ENCODE results near the gene ZNF317.
"Not testable (repeated sequence)": the region's sequence is repeated elsewhere in the genome, so short reads cannot be mapped to it uniquely, and the experiment has no call there.

Gene ZNF317

DNA sequence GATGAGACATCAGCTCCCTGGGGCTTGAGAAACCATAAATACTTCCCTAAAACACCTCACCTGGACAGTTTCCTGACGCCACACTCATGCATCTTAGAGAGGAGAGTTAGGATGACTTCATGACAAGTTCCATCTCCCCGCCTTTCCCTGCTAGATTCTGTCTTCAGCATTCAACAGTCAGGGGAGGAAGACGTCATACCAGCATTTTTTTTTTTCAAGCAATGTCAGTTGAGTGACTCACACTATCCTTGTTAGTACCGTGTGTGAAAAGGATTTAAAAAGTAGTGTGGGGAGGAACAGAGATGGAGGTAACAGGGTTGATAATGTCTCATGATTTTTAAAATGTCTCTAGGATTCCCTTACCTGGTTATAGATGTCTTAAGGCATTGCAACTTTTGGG is 38.7 kb downstream of the ZNF317 start, which contains the start of gene OR7D2:
TSS of gene OR7D2 (plus strand) at position 79 of the 400 bp plus-strand sequence. CDS start 6,803 bp downstream, outside the sequence.
- DNase-seq = no peak

DNA sequence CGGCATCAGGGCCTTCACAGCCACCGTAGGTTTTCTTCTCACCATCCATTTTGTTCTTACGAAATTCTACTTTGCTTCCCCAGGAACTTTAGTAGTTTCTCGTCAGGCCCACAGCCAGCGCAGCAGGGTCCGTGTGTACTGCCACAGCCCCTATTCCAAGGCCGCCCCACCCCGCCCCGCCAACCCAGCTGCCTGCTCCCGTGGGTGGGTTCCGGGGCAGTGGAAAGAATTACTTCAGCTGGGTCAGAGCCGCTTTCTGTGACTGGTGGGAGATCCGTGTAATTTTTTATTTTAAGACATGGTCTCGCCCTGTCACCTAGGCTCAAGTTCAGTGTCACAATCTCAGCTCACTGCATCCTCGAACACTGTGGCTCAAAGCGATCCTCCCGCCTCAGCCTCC is 42.8 kb downstream of the ZNF317 start:
- DNase-seq = no peak

DNA sequence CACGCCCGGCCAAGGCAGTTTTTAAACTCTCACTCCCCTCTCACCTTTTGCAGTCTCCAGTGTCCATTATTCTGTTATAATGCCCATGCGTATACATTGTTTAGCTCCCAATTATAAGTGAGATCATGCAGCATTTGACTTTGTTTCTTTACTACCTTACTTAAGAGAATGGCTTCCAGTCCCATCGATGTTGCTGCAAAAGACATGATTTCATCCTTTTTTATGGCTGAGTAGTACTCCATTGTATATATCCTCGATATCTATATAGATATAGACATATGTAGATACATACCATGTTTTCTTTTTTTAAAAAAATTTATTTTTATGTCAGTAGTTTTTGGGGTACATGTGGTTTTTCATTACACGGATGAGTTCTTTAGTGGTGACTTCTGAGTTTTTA is 47.0 kb downstream of the ZNF317 start:
- DNase-seq = no peak

GRCh38 chr19:9189535-9189934 is 49.3 kb downstream of the ZNF317 start:
- DNase-seq = no peak

DNA sequence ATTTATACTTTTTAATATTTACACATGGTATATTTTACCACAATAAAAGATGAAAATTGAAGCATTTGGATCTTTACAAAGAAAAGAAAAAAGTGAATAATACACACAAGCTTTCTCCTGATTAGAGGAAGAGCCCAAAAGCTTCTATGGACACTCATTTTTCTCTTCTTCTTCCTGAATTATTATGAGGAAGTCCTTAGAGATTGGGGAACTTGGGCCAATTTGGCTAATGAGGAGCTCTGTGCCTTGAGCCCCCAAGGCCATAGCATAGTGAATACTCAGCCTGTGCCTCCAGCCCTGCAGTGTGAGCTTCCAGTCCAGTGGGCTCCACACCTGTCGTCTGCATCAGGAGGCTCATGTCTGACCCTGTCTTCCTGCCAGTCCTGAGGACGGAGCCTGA is 57.8 kb downstream of the ZNF317 start:
- not testable (repeated sequence) for DNase-seq

- peak; percentile 67 for DNase-seq
These were observed 65.4 kb downstream of the ZNF317 start for GRCh38 chr19:9205501-9206113.

All from activated CD4-positive, alpha-beta T cell treated with anti-CD3 and anti-CD28 coated beads, Interleukin-10, Interleukin-2, amounts not matched to agents 100 ng/mL and 50 ng/mL, durations not matched to agents 16 hours and 8 hours (primary cell).